GM18508 (cell line): ENCODE data around the gene SKAP2.

ENCODE experiments used
- ATAC-seq: cut with Tn5 transposase; IDR thresholded peaks from one replicate; pipeline ENCODE4 v1.9.1; 2021; ENCODE audit warnings: moderate number of reproducible peaks; ENCODE audit not compliant: insufficient read depth, unreplicated experiment

Gene SKAP2

GRCh38 chr7:26670841-26671240, 193.5 kb downstream of the SKAP2 start:
- no peak for ATAC-seq

- ATAC-seq: no peak
Measured at GRCh38 chr7:26670290-26670689, 194.1 kb downstream of the SKAP2 start.

- no peak for ATAC-seq
Measured at GRCh38 chr7:26668821-26669220, 195.6 kb downstream of the SKAP2 start.

DNA sequence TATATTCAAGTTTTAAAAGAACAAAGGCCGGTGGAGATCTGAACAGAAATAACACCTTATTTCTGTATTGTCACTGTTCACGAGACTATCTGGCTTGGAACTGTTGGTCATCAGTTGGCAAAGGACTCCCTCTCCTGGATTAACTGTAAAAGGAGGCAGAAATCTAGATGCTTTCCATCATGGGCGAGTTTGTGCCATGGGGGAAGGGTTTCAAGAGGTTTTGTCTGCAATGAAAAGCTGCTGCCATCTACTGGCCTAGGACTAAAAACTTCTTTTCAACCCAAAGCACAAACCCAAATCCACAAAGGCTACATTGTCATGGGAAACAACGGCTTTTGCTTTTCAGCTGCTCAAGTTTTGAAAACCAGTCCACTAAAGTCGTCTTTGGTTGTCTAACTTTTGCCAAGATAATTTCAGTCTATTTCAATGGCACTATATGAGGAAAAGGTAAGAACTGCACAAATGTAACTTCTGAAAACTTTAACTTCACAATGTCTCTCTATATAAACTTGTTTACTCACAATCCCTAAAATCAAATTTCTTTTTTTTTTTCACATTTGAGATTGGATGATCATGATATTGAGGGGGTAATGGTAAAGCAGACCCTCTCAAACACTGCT, 196.8 kb downstream of the SKAP2 start:
- ATAC-seq: no peak

GRCh38 chr7:26664735-26665416, 199.5 kb downstream of the SKAP2 start:
- no peak for ATAC-seq

DNA sequence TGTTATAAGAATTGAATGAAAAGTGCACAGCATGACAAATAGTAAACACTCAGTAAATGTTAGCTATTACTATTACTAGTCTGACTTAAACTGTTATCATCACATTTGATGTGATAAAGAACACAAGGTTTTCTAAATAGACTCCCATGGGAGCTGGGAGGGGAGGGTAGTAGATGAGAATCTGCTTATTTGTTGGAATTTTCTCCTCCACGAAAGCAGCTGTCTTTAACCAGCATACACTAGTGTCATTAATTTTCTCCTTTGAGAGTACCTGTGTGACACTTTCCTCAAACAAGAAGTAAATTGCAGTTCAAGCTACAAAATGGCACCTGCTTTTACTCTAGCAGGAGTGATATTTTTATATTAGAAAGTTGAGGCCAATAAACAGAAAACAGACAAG, 200.1 kb downstream of the SKAP2 start:
- ATAC-seq: no peak

DNA sequence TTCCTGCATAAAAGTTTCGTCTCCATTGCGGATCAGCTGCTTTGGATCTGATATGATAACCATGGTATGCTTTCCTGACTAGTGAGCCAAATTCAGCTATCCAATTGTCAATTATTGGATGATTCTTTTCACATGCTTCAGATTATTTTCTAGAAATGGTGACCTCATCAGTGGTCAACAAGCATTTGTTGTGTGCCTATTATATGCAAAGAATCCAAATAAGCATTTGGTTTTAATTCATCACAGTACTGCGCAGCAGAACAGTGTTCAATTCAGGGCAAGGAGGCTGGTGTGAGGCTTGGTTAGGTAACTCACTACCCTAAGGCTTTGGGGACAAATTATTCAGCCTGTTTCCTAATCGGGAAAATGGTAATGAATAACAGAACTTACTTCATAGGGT, 200.5 kb downstream of the SKAP2 start:
- no peak for ATAC-seq

DNA sequence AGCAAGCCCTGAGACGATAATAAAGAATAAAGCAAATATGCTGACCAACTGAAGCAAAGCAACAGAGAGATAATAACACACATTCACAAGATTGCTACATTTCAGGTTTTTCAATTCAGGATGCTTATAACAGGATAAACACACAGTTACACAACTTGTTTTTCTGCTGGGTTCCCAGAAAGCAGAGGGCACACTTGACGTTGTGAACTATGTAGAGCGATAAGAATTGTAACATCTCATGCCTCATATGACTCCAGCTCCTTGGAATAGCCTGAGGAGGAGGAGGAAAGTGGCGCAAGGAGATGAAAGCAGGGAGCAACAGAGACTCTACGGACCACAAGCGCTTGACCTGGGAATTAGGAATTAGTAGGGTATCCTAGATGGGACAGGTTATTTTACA, 201.7 kb downstream of the SKAP2 start:
- ATAC-seq: no peak

DNA sequence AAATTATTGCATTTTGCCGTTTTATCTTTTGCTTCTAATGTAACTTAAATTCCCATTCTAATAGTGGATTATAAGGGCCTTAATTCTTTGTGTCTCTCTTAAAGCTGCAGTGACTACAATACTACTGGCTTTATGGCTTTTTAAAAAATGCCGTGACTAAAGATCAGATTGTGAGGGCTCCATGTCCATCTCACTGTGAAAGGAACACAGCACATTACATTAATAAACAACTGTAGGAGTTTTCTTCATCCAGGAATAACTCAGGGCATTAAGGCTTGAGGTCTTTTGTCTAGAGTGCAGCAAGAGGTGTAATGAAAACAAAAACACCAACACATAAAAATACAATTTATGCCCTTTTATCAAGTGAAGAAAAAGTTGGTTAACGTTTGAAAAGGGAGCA, 205.3 kb downstream of the SKAP2 start:
- no peak for ATAC-seq

DNA sequence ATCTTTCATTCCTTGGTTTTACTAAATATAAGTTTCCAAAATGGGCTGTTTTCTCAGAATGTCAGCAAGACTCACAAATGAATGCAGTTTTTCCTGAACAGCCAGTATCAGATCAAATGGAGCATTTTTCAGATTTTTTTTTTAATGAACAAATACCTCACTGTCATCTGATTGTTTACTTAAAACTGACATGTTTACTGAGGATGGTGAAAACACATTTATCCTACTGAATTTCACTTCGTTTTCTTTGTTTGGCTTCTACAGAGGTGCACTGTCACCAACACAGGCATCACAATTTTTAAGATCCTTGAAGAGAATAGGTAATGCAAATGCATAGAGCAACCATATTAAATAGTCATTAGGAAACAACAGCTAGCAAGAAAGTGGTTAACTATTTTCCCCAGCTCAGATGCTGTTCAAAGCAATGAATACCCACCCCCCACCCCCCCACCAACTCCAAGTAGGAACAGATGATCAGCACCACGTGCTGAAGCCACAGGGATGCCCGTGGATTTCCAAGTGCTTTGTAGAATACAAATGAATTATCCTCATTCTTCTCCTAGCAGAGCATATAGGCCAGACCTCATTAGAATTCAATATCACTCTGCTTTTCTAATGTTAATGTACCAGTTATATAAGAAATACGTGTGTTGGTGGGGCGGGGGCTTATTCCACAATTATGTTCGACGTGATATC, 205.9 kb downstream of the SKAP2 start:
- ATAC-seq: no peak

DNA sequence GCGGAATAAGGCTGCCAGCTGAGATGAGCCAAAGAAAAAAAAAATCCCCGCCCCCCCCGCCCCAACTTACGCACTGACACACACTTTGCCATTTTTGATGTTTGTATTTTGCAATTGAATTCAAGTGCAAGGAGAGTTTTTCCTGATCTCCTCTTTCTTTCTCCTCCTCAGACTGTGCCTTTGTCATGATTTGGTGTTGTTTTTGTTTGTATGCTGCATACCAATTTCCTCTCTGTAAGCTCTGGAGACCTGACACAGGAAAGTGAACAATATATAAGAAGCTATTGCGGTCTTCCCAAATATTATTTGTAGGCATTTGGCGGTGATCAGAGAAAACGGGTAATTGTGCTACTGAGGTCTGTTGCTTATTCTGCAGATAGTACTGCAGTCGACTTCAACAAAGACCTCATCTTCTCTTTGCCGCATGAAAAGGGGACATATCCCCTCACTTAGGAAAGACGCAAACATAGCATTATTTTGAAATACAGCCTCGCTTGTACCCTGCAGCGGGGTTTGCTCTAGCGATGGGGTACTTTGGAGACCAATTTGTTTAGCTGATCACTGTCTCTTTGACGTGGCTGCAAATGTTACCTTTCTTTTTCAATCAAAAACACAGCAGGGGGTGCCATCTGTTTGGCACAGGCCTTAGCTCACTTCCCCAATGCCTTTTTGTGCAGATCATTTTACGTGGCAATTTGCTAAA, 206.6 kb downstream of the SKAP2 start:
- no peak for ATAC-seq

DNA sequence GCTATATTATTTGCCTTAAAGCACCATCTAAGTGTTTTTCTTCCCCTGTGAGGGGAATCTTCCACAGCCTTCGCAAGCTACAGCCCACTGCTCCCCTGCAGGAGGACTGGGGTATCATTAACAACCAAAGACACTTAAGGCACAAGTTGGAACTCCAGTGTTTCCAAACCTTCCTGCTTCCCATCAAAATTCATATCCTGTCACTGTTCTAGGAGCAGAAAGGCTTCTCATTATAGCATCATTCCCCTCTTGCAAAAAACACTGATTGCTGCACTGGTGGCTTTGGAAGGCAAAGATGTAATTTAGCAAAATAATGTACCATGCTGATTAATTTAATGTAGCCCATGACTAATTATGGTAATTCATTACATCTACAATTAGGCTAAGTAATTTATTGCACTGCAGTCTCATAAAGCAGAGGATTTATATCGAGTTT, 207.2 kb downstream of the SKAP2 start:
- ATAC-seq: no peak

DNA sequence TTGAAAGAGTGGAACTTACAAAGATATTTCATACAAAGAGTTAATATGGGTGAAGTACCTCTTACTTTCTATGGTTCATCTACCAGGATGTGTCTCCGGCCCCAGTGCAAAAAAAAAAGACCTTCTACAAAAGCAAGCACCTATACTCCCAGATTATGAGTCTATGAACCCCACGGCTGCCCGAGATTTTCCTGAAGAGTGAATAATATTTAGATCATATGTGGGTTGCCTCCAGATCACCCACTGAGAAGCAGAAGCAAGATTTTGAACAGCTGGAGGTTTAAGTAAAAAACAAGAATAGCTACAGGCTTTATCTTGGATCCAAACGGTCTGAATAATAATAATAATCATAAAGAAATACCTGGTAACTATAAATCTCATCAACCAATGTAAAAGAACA, 207.7 kb downstream of the SKAP2 start:
- no peak for ATAC-seq

DNA sequence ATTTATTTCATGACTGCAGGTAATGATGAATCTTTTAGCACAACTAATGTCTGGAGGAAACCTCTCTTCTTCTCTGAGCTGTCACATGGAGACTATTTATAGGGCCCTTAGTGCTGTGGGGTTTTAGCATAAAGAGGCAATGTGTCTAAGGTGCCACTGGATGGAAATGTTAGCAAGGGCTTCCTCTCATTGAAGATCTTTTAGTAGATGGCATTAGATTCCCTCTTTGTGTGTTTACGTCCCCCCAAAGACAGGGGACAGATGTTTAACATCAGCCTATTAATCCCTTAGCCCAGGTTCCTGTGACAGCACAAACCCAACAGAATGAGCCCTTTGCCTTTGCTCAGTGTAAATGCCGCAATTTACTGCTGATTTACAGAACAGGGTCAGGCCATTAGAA, 208.6 kb downstream of the SKAP2 start:
- no peak for ATAC-seq

- no peak for ATAC-seq
Measured at GRCh38 chr7:26653430-26654399, 210.7 kb downstream of the SKAP2 start.

- ATAC-seq: no peak
Measured at GRCh38 chr7:26652401-26653100, 211.8 kb downstream of the SKAP2 start.

- no peak for ATAC-seq
Measured at GRCh38 chr7:26650103-26650502, 214.3 kb downstream of the SKAP2 start.

DNA sequence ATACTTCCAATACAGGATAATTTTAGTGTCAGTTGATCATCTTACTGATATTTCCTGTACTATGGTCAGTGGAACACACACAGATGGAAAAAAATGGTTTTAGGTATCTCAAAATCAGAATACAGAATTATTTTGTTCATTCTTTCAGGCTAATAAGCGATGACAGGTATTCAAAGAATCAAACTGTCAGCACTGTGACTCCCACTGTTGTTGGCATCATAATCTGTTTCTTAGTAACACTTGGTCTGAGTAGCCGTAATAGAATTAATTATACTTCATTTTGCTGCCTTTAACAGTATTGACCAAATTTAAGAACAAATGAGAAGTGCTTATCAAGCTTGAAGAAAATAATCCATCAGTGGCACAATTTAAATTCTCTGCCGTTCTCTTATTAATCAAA, 215.0 kb downstream of the SKAP2 start:
- no peak for ATAC-seq

- ATAC-seq: no peak
Measured at GRCh38 chr7:26648554-26648953, 215.8 kb downstream of the SKAP2 start.
